Mesenchymal stem cell (in vitro differentiated cells and primary cell): ENCODE data around the gene ADAMTSL3.
"Not testable (repeated sequence)": the region's sequence is repeated elsewhere in the genome, so short reads cannot be mapped to it uniquely, and the experiment has no call there.

Experiments used
- DNase-seq: peaks from one replicate; pipeline ENCODE4 v3.0.0-alpha.2; 2013
- H2AFZ ChIP-seq: one replicate; pipeline ENCODE4 v1.6.1; 2013; ENCODE audit warnings: low read depth, mild to moderate bottlenecking, control low read depth, inconsistent platforms, low read length, moderate library complexity
- H2AK5ac ChIP-seq: 2 replicates; pipeline ENCODE4 v1.6.1; 2013; ENCODE audit warnings: low read length, moderate library complexity, mild to moderate bottlenecking, inconsistent platforms; ENCODE audit not compliant: severe bottlenecking
- H2BK120ac ChIP-seq: one replicate; pipeline ENCODE4 v1.6.1; 2013; ENCODE audit warnings: low read depth, mild to moderate bottlenecking, inconsistent platforms, low read length, moderate library complexity
- H2BK12ac ChIP-seq, 2 experiments: one replicate each; pipeline ENCODE4 v1.6.1; 2013; ENCODE audit warnings: inconsistent platforms in 2 of 2, low read length in 2 of 2, mild to moderate bottlenecking in 2 of 2, moderate library complexity in 2 of 2, control low read depth in 1 of 2
- H2BK15ac ChIP-seq: one replicate; pipeline ENCODE4 v1.6.1; 2013; ENCODE audit warnings: mild to moderate bottlenecking, low read depth, inconsistent platforms; ENCODE audit not compliant: poor library complexity, severe bottlenecking
- H2BK5ac ChIP-seq: 2 replicates; pipeline ENCODE4 v1.6.1; 2013; ENCODE audit warnings: low read depth, mild to moderate bottlenecking, low read length, control low read depth, inconsistent platforms; ENCODE audit not compliant: poor library complexity, severe bottlenecking
- H3K14ac ChIP-seq, 2 experiments: one replicate each; pipeline ENCODE4 v1.6.1; 2013; ENCODE audit warnings: inconsistent platforms in 2 of 2, low read length in 2 of 2, control low read depth in 1 of 2, mild to moderate bottlenecking in 1 of 2, moderate library complexity in 1 of 2
- H3K18ac ChIP-seq, 2 experiments: one replicate each; pipeline ENCODE4 v1.6.1; 2013; ENCODE audit warnings: inconsistent platforms in 2 of 2, low read length in 2 of 2, control low read depth in 1 of 2, low read depth in 1 of 2, mild to moderate bottlenecking in 1 of 2
- H3K23ac ChIP-seq, 2 experiments: one replicate each; pipeline ENCODE4 v1.6.1; 2013; ENCODE audit warnings: inconsistent platforms in 2 of 2, low read length in 2 of 2, mild to moderate bottlenecking in 2 of 2, moderate library complexity in 2 of 2, control low read depth in 1 of 2
- H3K27ac ChIP-seq: 2 replicates; pipeline ENCODE4 v1.5.1; 2013; ENCODE audit warnings: mild to moderate bottlenecking, moderate library complexity, low read length, control low read depth, inconsistent platforms; ENCODE audit not compliant: poor library complexity, severe bottlenecking
- H3K27me3 ChIP-seq, 2 experiments: 2 replicates each; pipeline versions ENCODE4 v1.6.1 to v1.7.0; 2013; ENCODE audit warnings: low read length in 2 of 2, mild to moderate bottlenecking in 2 of 2, moderate library complexity in 2 of 2, control low read depth in 1 of 2, inconsistent platforms in 1 of 2; ENCODE audit not compliant: control insufficient read depth in 1 of 2, insufficient read depth in 1 of 2
- H3K36me3 ChIP-seq, 2 experiments: 2 replicates each; pipeline versions ENCODE4 v1.6.1 to v1.7.0; 2013; ENCODE audit warnings: low read length in 2 of 2, control low read depth in 1 of 2, inconsistent platforms in 1 of 2, low read depth in 1 of 2, mild to moderate bottlenecking in 1 of 2; ENCODE audit not compliant: insufficient read depth in 2 of 2, control insufficient read depth in 1 of 2
- H3K4ac ChIP-seq, 2 experiments: one replicate each; pipeline ENCODE4 v1.6.1; 2013; ENCODE audit warnings: inconsistent platforms in 2 of 2, low read length in 2 of 2, mild to moderate bottlenecking in 2 of 2, moderate library complexity in 2 of 2, control low read depth in 1 of 2, low read depth in 1 of 2
- H3K4me1 ChIP-seq: 2 replicates; pipeline ENCODE4 v1.6.1; 2013; ENCODE audit warnings: low read depth, low read length, control low read depth; ENCODE audit not compliant: control insufficient read depth, insufficient read depth
- H3K4me2 ChIP-seq: 2 replicates; pipeline ENCODE4 v1.6.1; 2013; ENCODE audit warnings: low read length, mild to moderate bottlenecking, inconsistent platforms; ENCODE audit not compliant: poor library complexity, severe bottlenecking
- H3K4me3 ChIP-seq, 2 experiments: 2 replicates each; pipeline versions ENCODE4 v1.5.1 to v1.7.0; 2013; ENCODE audit warnings: low read length in 2 of 2, mild to moderate bottlenecking in 2 of 2, control low read depth in 1 of 2, low read depth in 1 of 2; ENCODE audit not compliant: insufficient read depth in 1 of 2
- H3K79me1 ChIP-seq: replicated peaks from 2 replicates; pipeline ENCODE4 v1.6.1; 2013; ENCODE audit warnings: mild to moderate bottlenecking, control low read depth, low read length, inconsistent platforms; ENCODE audit not compliant: poor library complexity, severe bottlenecking
- H3K9ac ChIP-seq: 2 replicates; pipeline ENCODE4 v1.7.0; 2013; ENCODE audit warnings: mild to moderate bottlenecking, low read length, moderate library complexity
- H3K9me3 ChIP-seq: 2 replicates; pipeline ENCODE4 v1.7.0; 2013; ENCODE audit warnings: mild to moderate bottlenecking, low read length; ENCODE audit not compliant: control insufficient read depth
- H4K8ac ChIP-seq: one replicate; pipeline ENCODE4 v1.6.1; 2013; ENCODE audit warnings: inconsistent platforms, mild to moderate bottlenecking, low read length, moderate library complexity
- H4K91ac ChIP-seq: one replicate; pipeline ENCODE4 v1.6.1; 2013; ENCODE audit warnings: mild to moderate bottlenecking, low read length, inconsistent platforms
- WGBS: methylation state at CpG from one replicate; pipeline ENCODE4 v1.1.7; 2013; ENCODE audit warnings: mixed read lengths; 5-methylcytosine and 5-hydroxymethylcytosine counted together

Gene ADAMTSL3

DNA sequence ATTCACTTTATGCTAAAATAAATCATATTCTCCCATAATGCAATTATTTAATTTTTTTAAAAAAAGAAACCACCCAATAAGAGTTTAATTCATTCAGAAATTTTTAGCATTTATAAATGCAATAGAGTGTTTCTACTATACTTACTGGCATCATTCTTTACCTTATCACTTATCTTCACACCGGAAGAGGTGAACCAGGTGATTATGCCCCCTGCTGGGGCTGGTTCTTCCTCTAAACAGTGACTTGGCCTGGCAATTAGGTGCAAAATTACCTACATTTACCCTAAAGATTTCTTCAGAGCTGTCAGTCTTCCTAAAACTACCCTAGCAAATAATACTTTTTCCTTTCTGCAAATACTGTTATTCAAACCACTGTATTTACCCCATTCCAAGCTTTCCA lies 397.2 kb downstream of the ADAMTSL3 start:
- not testable (repeated sequence) for H3K4me1 ChIP-seq, H3K4ac ChIP-seq, H3K9me3 ChIP-seq, H3K18ac ChIP-seq, H3K14ac ChIP-seq, H3K36me3 ChIP-seq, H2BK15ac ChIP-seq, H3K79me1 ChIP-seq, H2AFZ ChIP-seq, H4K91ac ChIP-seq, H3K23ac ChIP-seq, H3K27ac ChIP-seq, DNase-seq, H2BK120ac ChIP-seq, H3K4me2 ChIP-seq, H3K27me3 ChIP-seq, H3K9ac ChIP-seq, H2BK12ac ChIP-seq, H2AK5ac ChIP-seq, H4K8ac ChIP-seq, H2BK5ac ChIP-seq, H3K4me3 ChIP-seq
- no CpG with 5 or more reads among the region's 1 CpG for WGBS

DNA sequence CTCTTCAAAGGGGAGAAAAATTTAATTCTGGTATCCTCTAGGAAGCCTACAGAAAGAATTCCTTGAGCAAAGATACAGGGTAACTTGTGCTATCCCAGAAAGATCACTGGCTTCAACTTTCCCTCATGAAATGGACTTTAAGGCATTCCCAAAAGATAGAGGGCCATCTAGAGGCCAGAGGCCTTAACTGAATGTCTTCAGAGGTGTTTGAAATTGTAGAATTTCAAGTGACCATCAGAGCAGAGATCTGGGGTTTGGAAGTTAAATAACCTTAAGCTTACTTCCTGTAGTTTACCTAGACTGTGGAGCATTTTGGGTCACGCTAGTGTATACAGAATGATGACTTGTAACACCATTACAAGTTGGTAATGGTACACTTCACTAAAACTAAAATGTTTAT lies 400.6 kb downstream of the ADAMTSL3 start:
- not testable (repeated sequence) for H3K36me3 ChIP-seq, H3K23ac ChIP-seq, H3K4me1 ChIP-seq, DNase-seq, H4K91ac ChIP-seq, H4K8ac ChIP-seq, H3K4me2 ChIP-seq, H3K27me3 ChIP-seq, H2AFZ ChIP-seq, H3K9ac ChIP-seq, H3K27ac ChIP-seq, H2AK5ac ChIP-seq, H2BK120ac ChIP-seq, H2BK5ac ChIP-seq, H3K4me3 ChIP-seq, H2BK12ac ChIP-seq, H3K14ac ChIP-seq, H3K4ac ChIP-seq, H3K79me1 ChIP-seq, H2BK15ac ChIP-seq, H3K18ac ChIP-seq
- WGBS = no CpG with 5 or more reads among the region's 1 CpG
- peaks cover 23% of the 10 kb centered on the region for H3K9me3 ChIP-seq

DNA sequence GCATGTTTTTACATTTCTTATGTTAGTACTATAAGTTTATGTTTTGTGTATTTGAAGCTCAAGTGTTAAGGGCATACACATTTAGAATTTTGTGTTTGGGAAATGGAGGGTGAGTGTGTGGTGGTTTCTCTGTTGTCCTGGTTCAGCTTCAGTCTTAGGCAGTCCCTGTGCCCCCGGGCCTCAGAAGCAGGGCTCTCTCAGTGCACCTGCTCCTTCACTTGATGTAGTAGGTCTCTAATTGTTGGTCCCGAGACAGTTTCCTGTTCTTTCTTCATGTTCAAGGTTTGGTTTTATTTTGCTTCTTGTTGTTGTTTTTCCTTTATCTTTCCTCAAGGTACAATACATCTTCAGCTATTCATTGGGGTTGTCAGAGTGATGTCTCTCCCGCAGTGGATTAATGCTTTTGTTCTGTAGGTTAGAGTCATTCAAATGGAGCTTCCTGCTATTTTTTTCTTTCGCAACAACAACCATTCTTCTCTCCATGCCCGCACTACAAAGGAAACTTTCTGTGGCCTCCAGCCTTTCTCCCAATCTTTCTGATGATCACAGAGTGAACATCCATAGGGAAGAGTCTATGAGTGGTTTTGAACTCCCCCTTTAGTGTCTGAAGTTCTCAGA lies 403.9 kb downstream of the ADAMTSL3 start:
- no peak overlapping the region for H4K91ac ChIP-seq
- H2BK15ac ChIP-seq = no peak overlapping the region
- no peak overlapping the region for H2BK120ac ChIP-seq
- H2BK12ac ChIP-seq = no peak overlapping the region
- no peaks in the 10 kb centered on the region for H3K79me1 ChIP-seq
- H3K4me1 ChIP-seq = no peaks in the 10 kb centered on the region
- H3K4me3 ChIP-seq = no peak overlapping the region
- 68% methylated on average over 3 of the region's 5 CpGs for WGBS
- H3K27ac ChIP-seq = no peak overlapping the region
- no peak overlapping the region for H3K18ac ChIP-seq
- no peak overlapping the region for H4K8ac ChIP-seq
- no peak overlapping the region for H3K4me2 ChIP-seq
- H3K14ac ChIP-seq = no peak overlapping the region
- H3K36me3 ChIP-seq = no peaks in the 10 kb centered on the region
- H3K9ac ChIP-seq = no peak overlapping the region
- H3K4ac ChIP-seq = no peak overlapping the region
- H3K23ac ChIP-seq = no peak overlapping the region
- no peak overlapping the region for H2BK5ac ChIP-seq
- no peak overlapping the region for H2AFZ ChIP-seq
- no peak for DNase-seq
- peaks cover 23% of the 10 kb centered on the region for H3K9me3 ChIP-seq
- H2AK5ac ChIP-seq = no peak overlapping the region
- no peaks in the 10 kb centered on the region for H3K27me3 ChIP-seq

DNA sequence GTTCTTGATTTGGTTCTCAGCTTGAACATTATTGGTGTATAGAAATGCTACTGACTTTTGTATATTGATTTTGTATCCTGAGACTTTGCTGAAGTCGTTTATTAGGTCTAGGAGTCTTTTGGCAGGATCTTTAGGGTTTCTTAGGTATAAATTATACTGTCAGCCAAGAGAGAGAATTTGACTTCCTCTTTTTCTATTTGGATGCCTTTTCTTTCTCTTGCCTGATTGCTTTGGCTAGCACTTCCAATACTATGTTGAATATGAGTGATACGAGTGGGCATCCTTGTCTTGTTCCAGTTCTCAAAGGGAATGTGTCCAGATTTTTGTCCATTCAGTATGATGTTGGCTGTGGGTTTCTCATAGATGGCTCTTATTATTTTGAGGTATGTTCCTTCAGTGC lies 409.8 kb downstream of the ADAMTSL3 start:
- H3K4me2 ChIP-seq, H3K4ac ChIP-seq, H3K4me3 ChIP-seq, H2BK5ac ChIP-seq, H3K4me1 ChIP-seq, H2BK12ac ChIP-seq, H3K27ac ChIP-seq, H2AFZ ChIP-seq, H4K8ac ChIP-seq, H3K27me3 ChIP-seq, H3K79me1 ChIP-seq, H4K91ac ChIP-seq, H3K36me3 ChIP-seq, H3K14ac ChIP-seq, H3K18ac ChIP-seq, H2AK5ac ChIP-seq, H3K23ac ChIP-seq, H2BK15ac ChIP-seq, DNase-seq, H2BK120ac ChIP-seq, H3K9ac ChIP-seq: not testable (repeated sequence)
- WGBS = 42% methylated on average over 2 of the region's 2 CpGs
- H3K9me3 ChIP-seq = peaks cover 10% of the 10 kb centered on the region
